Cerebellar nuclear complex (tissue), 1 donor: ENCODE data around the gene ABO.
"Not testable (repeated sequence)": the region's sequence is repeated elsewhere in the genome, so short reads cannot be mapped to it uniquely, and the experiment has no call there.

Experiments used
- DNase-seq, 2 experiments: peaks; one replicate each; lab custom pipeline; 2025; lab: John Stamatoyannopoulos, UW

ABO gene

GRCh38 chr9:133290751-133291302 is 15.8 kb upstream of the ABO start:
- no peak for DNase-seq

GRCh38 chr9:133286523-133286922 is 11.5 kb upstream of the ABO start:
- no peak for DNase-seq

- no peak for DNase-seq
These were observed 10.3 kb upstream of the ABO start for GRCh38 chr9:133285252-133285775.

GRCh38 chr9:133284362-133284761 is 9.4 kb upstream of the ABO start:
- DNase-seq, result no peak

GRCh38 chr9:133283255-133284032 is 8.4 kb upstream of the ABO start:
- DNase-seq, result not testable (repeated sequence)

GRCh38 chr9:133282464-133283238 is 7.7 kb upstream of the ABO start:
- no peak for DNase-seq

GRCh38 chr9:133280392-133280791 is 5.4 kb upstream of the ABO start:
- DNase-seq, result no peak

- no peak for DNase-seq
These were observed 3.4 kb upstream of the ABO start for GRCh38 chr9:133278161-133279114.

- DNase-seq, result no peak
These were observed 2.5 kb upstream of the ABO start for GRCh38 chr9:133277467-133277866.

GRCh38 chr9:133276923-133277322 is 1.9 kb upstream of the ABO start:
- DNase-seq, result no peak

- DNase-seq, result no peak
These were observed 1.2 kb upstream of the ABO start for GRCh38 chr9:133276001-133276884.

- no peak for DNase-seq
These were observed 531 bp downstream of the ABO start for GRCh38 chr9:133274236-133275104.

- no peak for DNase-seq
These were observed 1.2 kb downstream of the ABO start for GRCh38 chr9:133273819-133274218.

GRCh38 chr9:133273098-133273497 is 1.9 kb downstream of the ABO start:
- DNase-seq, result no peak

- DNase-seq, result no peak
These were observed 5.3 kb downstream of the ABO start for GRCh38 chr9:133269537-133270362.

- not testable (repeated sequence) for DNase-seq
These were observed 5.9 kb downstream of the ABO start for GRCh38 chr9:133269136-133269535.

- no peak for DNase-seq
These were observed 6.5 kb downstream of the ABO start for GRCh38 chr9:133268335-133269056.

- DNase-seq, result no peak
These were observed 10.7 kb downstream of the ABO start for GRCh38 chr9:133264235-133264764.
